NT2/D1 (cell line): ENCODE measurements around the gene HFM1.
"Not testable (repeated sequence)": the region's sequence is repeated elsewhere in the genome, so short reads cannot be mapped to it uniquely, and the experiment has no call there.

ENCODE experiments used
- DNase-seq: peaks from one replicate; pipeline ENCODE4 v3.0.0-alpha.2; 2011; ENCODE audit warnings: low read depth, low spot score
- H3K27me3 ChIP-seq: 2 replicates; pipeline ENCODE4 v1.6.0; 2011; ENCODE audit warnings: mild to moderate bottlenecking; ENCODE audit not compliant: insufficient read length, insufficient read depth
- H3K36me3 ChIP-seq: 2 replicates; pipeline ENCODE4 v1.6.1; 2011; ENCODE audit warnings: mild to moderate bottlenecking, low read length, mixed read lengths; ENCODE audit not compliant: insufficient read depth, insufficient read length
- H3K4me1 ChIP-seq: 2 replicates; pipeline ENCODE4 v1.5.1; 2011; ENCODE audit not compliant: insufficient read depth, insufficient read length
- H3K4me3 ChIP-seq: 2 replicates; pipeline ENCODE4 v1.5.1; 2011; ENCODE audit warnings: low read depth; ENCODE audit not compliant: insufficient read length
- H3K9ac ChIP-seq: 2 replicates; pipeline ENCODE4 v1.6.0; 2011; ENCODE audit warnings: low read depth; ENCODE audit not compliant: insufficient read length
- H3K9me3 ChIP-seq: 2 replicates; pipeline ENCODE4 v1.5.1; 2011; ENCODE audit warnings: mild to moderate bottlenecking, low read length; ENCODE audit not compliant: insufficient read depth
- SUZ12 ChIP-seq: IDR thresholded peaks from 2 replicates; pipeline ENCODE4 v1.6.1; 2011; ENCODE audit not compliant: insufficient read length, insufficient read depth; ENCODE audit errors: extremely low read depth
- YY1 ChIP-seq: IDR thresholded peaks from 2 replicates; pipeline ENCODE4 v1.6.1; 2011; ENCODE audit not compliant: insufficient read length, insufficient read depth
- ZNF274 ChIP-seq: IDR thresholded peaks from 2 replicates; pipeline ENCODE4 v1.6.1; 2011; ENCODE audit warnings: mild to moderate bottlenecking, low read depth, low read length

HFM1 gene

GRCh38 chr1:91374086-91374485 is 30.6 kb downstream of the HFM1 start:
- Histone ChIP-seq H3K9me3 (no peaks in the 10 kb centered on the region), H3K36me3 (no peaks in the 10 kb centered on the region), H3K4me1 (no peaks in the 10 kb centered on the region), H3K27me3 (no peaks in the 10 kb centered on the region), H3K9ac (no peak overlapping the region), H3K4me3 (no peak overlapping the region)
- no peak for DNase-seq
- TF ChIP-seq YY1 = no peak
- no peak for TF ChIP-seq SUZ12
- no peak for TF ChIP-seq ZNF274

GRCh38 chr1:91372230-91372629 is 32.4 kb downstream of the HFM1 start:
- H3K27me3 ChIP-seq, H3K4me1 ChIP-seq, H3K9me3 ChIP-seq, H3K36me3 ChIP-seq, DNase-seq, H3K9ac ChIP-seq, H3K4me3 ChIP-seq: not testable (repeated sequence)

- H3K27me3 ChIP-seq = no peaks in the 10 kb centered on the region
- DNase-seq = no peak
- no peaks in the 10 kb centered on the region for H3K9me3 ChIP-seq
- TF ChIP-seq ZNF274 = no peak
- no peak for TF ChIP-seq YY1
- TF ChIP-seq SUZ12 = no peak
- H3K9ac ChIP-seq = no peak overlapping the region
- no peak overlapping the region for H3K4me3 ChIP-seq
- H3K4me1 ChIP-seq = no peaks in the 10 kb centered on the region
- no peaks in the 10 kb centered on the region for H3K36me3 ChIP-seq
Observed at GRCh38 chr1:91349524-91349923, 55.1 kb downstream of the HFM1 start.

DNA sequence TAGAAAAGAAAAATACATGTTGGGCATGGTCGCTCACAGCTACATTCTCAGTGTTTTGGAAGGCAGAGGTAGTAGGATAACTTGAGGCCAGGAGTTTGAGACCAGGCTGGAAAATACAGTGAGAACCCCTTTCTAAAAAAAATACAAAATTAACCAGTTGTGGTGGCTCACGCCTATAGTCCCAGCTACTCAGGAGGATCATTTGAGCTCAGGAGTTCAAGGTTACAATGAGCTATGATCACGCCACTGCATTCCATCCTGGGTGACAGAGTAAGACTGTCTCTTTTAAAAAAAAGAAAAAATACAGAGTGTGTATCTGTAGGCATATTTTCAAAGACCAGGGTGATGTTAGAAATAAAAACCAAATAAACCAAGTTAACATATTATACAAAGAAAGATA is 57.8 kb downstream of the HFM1 start:
- no peak for DNase-seq
- Histone ChIP-seq H3K9me3 (no peaks in the 10 kb centered on the region), H3K27me3 (no peaks in the 10 kb centered on the region), H3K4me3 (no peak overlapping the region), H3K36me3 (no peaks in the 10 kb centered on the region), H3K9ac (no peak overlapping the region), H3K4me1 (no peaks in the 10 kb centered on the region)
- TF ChIP-seq SUZ12 = no peak
- TF ChIP-seq YY1 = no peak
- no peak for TF ChIP-seq ZNF274

DNA sequence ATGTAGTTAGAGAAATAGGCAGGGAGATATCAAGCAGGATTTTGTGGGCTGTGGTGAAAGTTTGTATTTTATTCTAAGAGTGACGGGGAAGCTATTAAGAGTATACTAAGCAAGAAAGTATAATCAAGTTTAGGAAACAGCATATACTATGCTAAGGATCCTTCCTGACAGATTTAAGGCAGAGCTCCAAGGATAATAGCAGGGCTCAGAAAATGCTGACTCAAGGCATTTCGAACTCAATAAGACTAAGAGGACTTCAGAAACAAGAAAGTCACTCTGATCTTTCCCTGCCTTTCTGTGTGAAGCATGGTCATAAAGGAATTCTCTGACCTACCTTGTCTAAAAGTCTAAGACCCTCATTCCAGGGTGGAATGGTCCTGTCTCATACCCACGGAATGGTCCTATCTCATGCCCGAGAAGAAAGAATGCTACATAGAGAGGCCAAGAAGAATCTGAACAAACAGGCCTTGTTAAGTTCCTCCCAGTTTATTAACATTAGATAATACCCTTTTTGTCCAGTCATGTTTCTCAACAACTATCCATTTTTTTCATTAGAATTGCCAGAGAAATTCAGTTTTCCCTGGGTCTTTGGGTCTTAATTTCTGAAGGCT is 59.1 kb downstream of the HFM1 start:
- no peak overlapping the region for H3K4me3 ChIP-seq
- no peaks in the 10 kb centered on the region for H3K27me3 ChIP-seq
- H3K9ac ChIP-seq = no peak overlapping the region
- no peak for DNase-seq
- H3K36me3 ChIP-seq = no peaks in the 10 kb centered on the region
- no peak for TF ChIP-seq SUZ12
- H3K4me1 ChIP-seq = no peaks in the 10 kb centered on the region
- H3K9me3 ChIP-seq = peaks cover 4% of the 10 kb centered on the region; the same call in 1 of the 2 replicates

DNA sequence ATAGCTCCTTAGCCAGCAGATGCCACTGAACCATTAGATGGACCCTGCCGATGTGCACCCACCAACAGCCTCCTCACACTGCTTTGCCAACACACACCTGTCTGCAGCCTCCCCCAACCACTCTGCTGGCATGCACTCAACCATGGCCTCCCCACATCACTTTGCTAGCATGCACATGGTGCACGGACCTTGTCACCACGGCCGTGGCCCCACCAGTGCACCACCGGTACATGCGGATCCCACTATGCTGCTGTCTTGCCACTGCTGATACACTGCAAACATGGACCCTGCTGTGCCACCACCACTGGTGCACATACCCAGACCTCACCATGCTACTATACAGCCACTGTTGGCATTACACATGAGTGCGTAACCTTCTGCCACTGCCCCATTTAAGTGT is 66.1 kb downstream of the HFM1 start:
- Histone ChIP-seq H3K9me3 (peaks cover 6% of the 10 kb centered on the region; the same call in 1 of the 2 replicates), H3K9ac (no peak overlapping the region), H3K4me3 (no peak overlapping the region), H3K4me1 (no peaks in the 10 kb centered on the region), H3K27me3 (no peaks in the 10 kb centered on the region), H3K36me3 (no peaks in the 10 kb centered on the region)
- TF ChIP-seq ZNF274 (no peak), YY1 (no peak)
- no peak for DNase-seq

DNA sequence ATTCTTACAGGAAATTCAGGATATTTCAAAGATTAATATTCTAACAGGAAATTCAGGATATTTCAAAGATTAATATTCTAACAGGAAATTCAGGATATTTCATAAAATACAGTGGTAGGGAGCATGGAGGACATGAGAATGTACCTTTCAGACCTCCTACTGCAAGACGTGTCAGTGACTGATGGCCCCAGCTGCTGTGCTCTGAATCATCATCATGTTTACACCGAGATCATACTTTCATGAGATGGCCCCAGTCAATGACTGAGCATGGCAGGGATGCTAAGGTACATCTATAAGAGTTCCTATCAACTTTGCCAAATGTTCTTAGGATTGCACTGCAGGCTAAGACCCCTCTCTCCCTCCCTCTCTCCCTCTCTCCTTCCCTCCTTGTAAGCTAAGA is 69.0 kb downstream of the HFM1 start:
- Histone ChIP-seq H3K36me3 (no peaks in the 10 kb centered on the region), H3K4me1 (no peaks in the 10 kb centered on the region), H3K27me3 (no peaks in the 10 kb centered on the region), H3K9me3 (peaks cover 6% of the 10 kb centered on the region; the same call in 1 of the 2 replicates), H3K9ac (no peak overlapping the region), H3K4me3 (no peak overlapping the region)
- no peak for TF ChIP-seq ZNF274
- TF ChIP-seq YY1 = no peak
- no peak for DNase-seq

- Histone ChIP-seq H3K27me3 (no peaks in the 10 kb centered on the region), H3K9me3 (peaks cover 5% of the 10 kb centered on the region; the same call in 1 of the 2 replicates), H3K4me3 (no peak overlapping the region), H3K4me1 (no peaks in the 10 kb centered on the region), H3K36me3 (no peaks in the 10 kb centered on the region), H3K9ac (no peak overlapping the region)
- no peak for DNase-seq
- no peak for TF ChIP-seq ZNF274
- no peak for TF ChIP-seq SUZ12
- no peak for TF ChIP-seq YY1
Observed at GRCh38 chr1:91334856-91335255, 69.8 kb downstream of the HFM1 start.
